Kidney tubule cell (primary cell): Measurements from ENCODE around the gene HOXB3.
A peak's percentile ranks its signal among the peaks of the same experiment; 100 is the strongest.

Source experiments
- DNase-seq: peaks from one replicate; pipeline ENCODE4 v3.0.0-alpha.2; 2018; ENCODE audit warnings: low spot score

The HOXB3 gene

GRCh38 chr17:48569674-48570324 is 20.2 kb downstream of the HOXB3 start:
- no peak for DNase-seq

- DNase-seq: no peak
Observed at GRCh38 chr17:48569240-48569582, 20.8 kb downstream of the HOXB3 start.

- DNase-seq: no peak
Observed at GRCh38 chr17:48568499-48569239, 21.4 kb downstream of the HOXB3 start.

- no peak for DNase-seq
Observed at GRCh38 chr17:48567646-48568354, 22.2 kb downstream of the HOXB3 start.

- no peak for DNase-seq
Observed at GRCh38 chr17:48567209-48567608, 22.8 kb downstream of the HOXB3 start.

GRCh38 chr17:48566717-48567116 is 23.3 kb downstream of the HOXB3 start:
- DNase-seq: no peak

- DNase-seq: no peak
Observed at GRCh38 chr17:48565925-48566710, 23.9 kb downstream of the HOXB3 start.

GRCh38 chr17:48565022-48565554 is 25.0 kb downstream of the HOXB3 start:
- no peak for DNase-seq

GRCh38 chr17:48564188-48565021 is 25.6 kb downstream of the HOXB3 start:
- DNase-seq: no peak

- DNase-seq: no peak
Observed at GRCh38 chr17:48563867-48564187, 26.2 kb downstream of the HOXB3 start.

GRCh38 chr17:48563385-48563838 is 26.6 kb downstream of the HOXB3 start:
- DNase-seq: no peak

GRCh38 chr17:48562934-48563333 is 27.1 kb downstream of the HOXB3 start:
- no peak for DNase-seq

- DNase-seq: peak; percentile 71
Observed at GRCh38 chr17:48561884-48562810, 27.9 kb downstream of the HOXB3 start.

GRCh38 chr17:48559840-48560817 is 29.9 kb downstream of the HOXB3 start:
- DNase-seq: no peak

GRCh38 chr17:48559122-48559839 is 30.8 kb downstream of the HOXB3 start:
- DNase-seq: no peak

- DNase-seq: no peak
Observed at GRCh38 chr17:48558831-48559121, 31.3 kb downstream of the HOXB3 start.

- DNase-seq: no peak
Observed at GRCh38 chr17:48558057-48558830, 31.8 kb downstream of the HOXB3 start.
